K562 (cell line): ENCODE measurements around the gene CLP1. TPM values are rescaled to one million over a fixed set of nuclear protein-coding genes. Genes with fewer than 3 reads are reported as not detected.

Experiments used
- CREM ChIP-seq: IDR thresholded peaks from 2 replicates; pipeline ENCODE4 v1.6.1; 2014; ENCODE audit warnings: antibody characterized with exemption, low read depth
- EGR1 ChIP-seq: fragments of 450-650 bp; conservative IDR thresholded peaks from 2 replicates; pipeline ENCODE4 v1.6.1; 2017; ENCODE audit warnings: mild to moderate bottlenecking
- FOXM1 ChIP-seq, 2 experiments: fragments of 450-650 bp in 1 of 2; sonication (generic) in 1 of 2; formaldehyde crosslinking in 1 of 2; IDR thresholded peaks; 2 replicates each; pipeline versions ENCODE4 v1.6.1 to v1.9.0; 2017 to 2022; ENCODE audit warnings: low read depth in 2 of 2, mild to moderate bottlenecking in 2 of 2, missing genetic modification reagents in 1 of 2, moderate library complexity in 1 of 2
- HDAC3 ChIP-seq: fragments of 450-650 bp; IDR thresholded peaks from 2 replicates; pipeline ENCODE4 v1.6.1; 2018; ENCODE audit warnings: borderline replicate concordance, mild to moderate bottlenecking, moderate library complexity; ENCODE audit not compliant: partially characterized antibody
- MXI1 ChIP-seq: IDR thresholded peaks from 2 replicates; pipeline ENCODE4 v1.6.1; 2011; ENCODE audit warnings: low read depth, mild to moderate bottlenecking, improper control_type of control experiment, low read length
- RNF2 ChIP-seq: sonication (generic); IDR thresholded peaks from 2 replicates; pipeline ENCODE4 v1.6.1; 2016
- SAFB2 ChIP-seq: fragments of 200-400 bp; formaldehyde crosslinking; IDR thresholded peaks from 2 replicates; pipeline ENCODE4 v1.6.1; 2018; ENCODE audit warnings: borderline replicate concordance, low read length, low read depth, moderate library complexity; ENCODE audit not compliant: severe bottlenecking
- SNRNP70 ChIP-seq: fragments of 200-400 bp; formaldehyde crosslinking; optimal IDR thresholded peaks from 2 replicates; pipeline ENCODE3; 2017; ENCODE audit warnings: low read depth, low read length
- TSC22D4 ChIP-seq: fragments of 450-650 bp; IDR thresholded peaks from 2 replicates; pipeline ENCODE4 v1.6.1; 2016; ENCODE audit warnings: missing genetic modification characterization, missing biosample characterization, control low read depth
- ZBTB43 ChIP-seq: sonication (generic); formaldehyde crosslinking; IDR thresholded peaks from 2 replicates; pipeline ENCODE4 v1.8.0; 2023; ENCODE audit warnings: mild to moderate bottlenecking, missing genetic modification reagents
- ZNF133 ChIP-seq: fragments of 250-450 bp; sonication (Bioruptor Pico); IDR thresholded peaks from 2 replicates; pipeline ENCODE4 v1.4.0; 2020; ENCODE audit warnings: mild to moderate bottlenecking
- ZNF134 ChIP-seq: fragments of 250-450 bp; sonication (Bioruptor Pico); conservative IDR thresholded peaks from 2 replicates; pipeline ENCODE4 v1.4.0; 2020
- ZNF217 ChIP-seq: sonication (generic); formaldehyde crosslinking; IDR thresholded peaks from 2 replicates; pipeline ENCODE4 v1.8.0; 2022; ENCODE audit warnings: mild to moderate bottlenecking, missing genetic modification reagents
- ZNF717 ChIP-seq: fragments of 250-450 bp; sonication (Bioruptor Pico); IDR thresholded peaks from 2 replicates; pipeline ENCODE4 v1.5.0; 2021
- ZNF79 ChIP-seq: fragments of 250-450 bp; sonication (Bioruptor Pico); IDR thresholded peaks from 2 replicates; pipeline ENCODE4 v1.4.0; 2020; ENCODE audit warnings: low read depth, mild to moderate bottlenecking, moderate library complexity
- polyA plus RNA-seq, 8 experiments: library from polyadenylated mRNA; depleted of rRNA in 4 of 8; stranded (reverse) in 5 of 8; unstranded in 3 of 8; fragments of >200 nt; fragmentation: Nextera tagmentation in 2 of 8; fragmentation: Illumina TruSeq in 1 of 8; extraction: Ambion mirVana in 2 of 8; extraction: Trizol in 1 of 8; gene quantifications; 2 replicates each; pipeline versions ENCODE4 v1.2.1 to v1.2.3, GENCODE V29; 2011 to 2014; ENCODE audit warnings: inconsistent platforms in 1 of 8, missing spikeins in 1 of 8
- total RNA-seq, 7 experiments: library from RNA; depleted of rRNA in 6 of 7; stranded (reverse); fragments of >200 nt in 6 of 7; fragmentation: Illumina TruSeq in 2 of 7; extraction: Trizol in 2 of 7; gene quantifications; 2 replicates each; pipeline versions ENCODE4 v1.2.1 to v1.2.3, GENCODE V29; 2011 to 2021; ENCODE audit warnings: low replicate concordance in 1 of 7
- TF ChIP-seq, protein P1 (sequence below): fragments of 200-800 bp; sonication (Bioruptor generic); IDR thresholded peaks from 2 replicates; pipeline ENCODE4 v1.6.1; 2017; ENCODE audit warnings: missing genetic modification characterization, missing compliant biosample characterization

The CLP1 gene
- total and polyA plus RNA-seq, 9 of the 15 experiments (the other 6 are each of a cell fraction or from before 2014, with no cell fraction given) = 19.1 to 46.2 (median 27.8) TPM

- TF ChIP-seq ZNF717 (no peak), ZNF133 (CRISPR knock-in tag) (no peak), HDAC3 (no peak), ZNF79 (CRISPR knock-in tag) (no peak), SNRNP70 (no peak), ZBTB43 (CRISPR knock-in tag) (no peak), RNF2 (no peak), ZNF217 (CRISPR knock-in tag) (no peak), MXI1 (no peak), SAFB2 (no peak), EGR1 (no peak), TSC22D4 (no peak), FOXM1 (IDR thresholded peaks at IDR 0.05; ENCODE audit: low read depth) (no peak), FOXM1 (CRISPR knock-in tag; IDR thresholded peaks at IDR 0.05; ENCODE audit: low read depth) (no peak), CREM (0 out of 2 replicates have a peak, but pooled peaks have one; percentile 29), ZNF134 (CRISPR knock-in tag) (no peak)
- TF ChIP-seq, protein P1, sequence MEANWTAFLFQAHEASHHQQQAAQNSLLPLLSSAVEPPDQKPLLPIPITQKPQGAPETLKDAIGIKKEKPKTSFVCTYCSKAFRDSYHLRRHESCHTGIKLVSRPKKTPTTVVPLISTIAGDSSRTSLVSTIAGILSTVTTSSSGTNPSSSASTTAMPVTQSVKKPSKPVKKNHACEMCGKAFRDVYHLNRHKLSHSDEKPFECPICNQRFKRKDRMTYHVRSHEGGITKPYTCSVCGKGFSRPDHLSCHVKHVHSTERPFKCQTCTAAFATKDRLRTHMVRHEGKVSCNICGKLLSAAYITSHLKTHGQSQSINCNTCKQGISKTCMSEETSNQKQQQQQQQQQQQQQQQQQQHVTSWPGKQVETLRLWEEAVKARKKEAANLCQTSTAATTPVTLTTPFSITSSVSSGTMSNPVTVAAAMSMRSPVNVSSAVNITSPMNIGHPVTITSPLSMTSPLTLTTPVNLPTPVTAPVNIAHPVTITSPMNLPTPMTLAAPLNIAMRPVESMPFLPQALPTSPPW (CRISPR knock-in tag) = peak; percentile 56; the same call in 1 of the 2 replicates
Measured at GRCh38 chr11:57644748-57645688, 12.5 kb upstream of the CLP1 start (continued).
